ENCODE data around the gene TTC33. TPM values are rescaled to one million over a fixed set of nuclear protein-coding genes. Genes with fewer than 3 reads are reported as not detected.

The TTC33 gene
- total RNA-seq, 4 donors from 2014 or later, result 5.0 to 12.6 (median 7.0) TPM

DNA sequence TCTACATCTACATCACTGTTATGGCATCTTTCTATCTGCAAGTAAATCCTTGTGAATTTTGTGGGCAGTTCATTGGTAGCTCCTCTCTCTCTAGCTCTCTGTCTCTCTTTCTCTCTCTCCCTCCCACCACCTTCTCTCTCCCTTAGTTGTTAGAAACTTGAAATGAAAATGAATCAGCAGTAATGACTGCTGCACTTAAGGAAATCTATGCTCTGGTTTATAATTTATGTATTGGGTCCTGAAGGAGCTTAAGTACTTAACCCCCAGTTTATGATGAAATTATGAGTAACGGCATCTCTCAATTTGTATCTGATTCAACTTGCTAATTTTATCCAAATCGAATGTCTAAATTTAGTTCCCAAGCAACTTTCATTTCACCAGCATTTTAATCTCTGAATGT, 128.1 kb downstream of the TTC33 start:
- Histone ChIP-seq H3K4me1 (no peaks in the 10 kb centered on the region), H3K36me3 (no peaks in the 10 kb centered on the region), H3K27me3 (no peaks in the 10 kb centered on the region), H3K4me3 (no peak overlapping the region), H3K27ac (no peak overlapping the region), H3K9me3 (no peaks in the 10 kb centered on the region)
- intact Hi-C loops (cut with DNase I), result no loop called here
- no peak for TF ChIP-seq POLR2A (IDR thresholded peaks at IDR 0.05)
- TF ChIP-seq, protein P1, sequence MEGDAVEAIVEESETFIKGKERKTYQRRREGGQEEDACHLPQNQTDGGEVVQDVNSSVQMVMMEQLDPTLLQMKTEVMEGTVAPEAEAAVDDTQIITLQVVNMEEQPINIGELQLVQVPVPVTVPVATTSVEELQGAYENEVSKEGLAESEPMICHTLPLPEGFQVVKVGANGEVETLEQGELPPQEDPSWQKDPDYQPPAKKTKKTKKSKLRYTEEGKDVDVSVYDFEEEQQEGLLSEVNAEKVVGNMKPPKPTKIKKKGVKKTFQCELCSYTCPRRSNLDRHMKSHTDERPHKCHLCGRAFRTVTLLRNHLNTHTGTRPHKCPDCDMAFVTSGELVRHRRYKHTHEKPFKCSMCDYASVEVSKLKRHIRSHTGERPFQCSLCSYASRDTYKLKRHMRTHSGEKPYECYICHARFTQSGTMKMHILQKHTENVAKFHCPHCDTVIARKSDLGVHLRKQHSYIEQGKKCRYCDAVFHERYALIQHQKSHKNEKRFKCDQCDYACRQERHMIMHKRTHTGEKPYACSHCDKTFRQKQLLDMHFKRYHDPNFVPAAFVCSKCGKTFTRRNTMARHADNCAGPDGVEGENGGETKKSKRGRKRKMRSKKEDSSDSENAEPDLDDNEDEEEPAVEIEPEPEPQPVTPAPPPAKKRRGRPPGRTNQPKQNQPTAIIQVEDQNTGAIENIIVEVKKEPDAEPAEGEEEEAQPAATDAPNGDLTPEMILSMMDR (IDR thresholded peaks at IDR 0.05), result no peak
- DNase-seq, result no peak
- WGBS, 2 donors, result 50% methylated on average over 2 of the region's 2 CpGs

DNA sequence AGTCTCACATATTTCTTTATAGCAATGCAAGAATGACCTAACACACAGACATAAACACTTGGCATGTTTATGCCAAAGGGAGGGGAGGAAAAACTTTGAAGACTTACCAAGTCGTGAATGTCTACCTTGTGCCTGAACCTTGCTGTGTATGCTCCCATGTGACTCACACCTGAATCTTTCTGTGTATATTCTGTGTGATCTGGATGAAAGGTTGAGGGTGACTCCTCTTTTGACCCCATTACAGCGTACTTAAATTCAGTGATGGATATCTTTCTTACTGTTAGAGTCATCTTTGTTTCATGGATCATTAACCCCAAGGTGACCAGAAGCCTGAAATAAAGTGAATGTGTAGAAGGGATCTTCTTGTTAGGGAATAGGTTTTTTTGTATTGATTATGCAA, 129.0 kb downstream of the TTC33 start:
- WGBS, 2 donors, result 54 to 71% methylated on average over 2 of the region's 2 CpGs
- H3K27me3 ChIP-seq, result no peaks in the 10 kb centered on the region
- no peaks in the 10 kb centered on the region for H3K9me3 ChIP-seq
- no peak overlapping the region for H3K4me3 ChIP-seq
- no peaks in the 10 kb centered on the region for H3K36me3 ChIP-seq
- H3K4me1 ChIP-seq, result no peaks in the 10 kb centered on the region
- intact Hi-C loops (cut with DNase I), result no loop called here
- TF ChIP-seq, protein P1 (IDR thresholded peaks at IDR 0.05), result no peak
- no peak for TF ChIP-seq POLR2A (IDR thresholded peaks at IDR 0.05)
- H3K27ac ChIP-seq, result no peak overlapping the region
- no peak for DNase-seq

DNA sequence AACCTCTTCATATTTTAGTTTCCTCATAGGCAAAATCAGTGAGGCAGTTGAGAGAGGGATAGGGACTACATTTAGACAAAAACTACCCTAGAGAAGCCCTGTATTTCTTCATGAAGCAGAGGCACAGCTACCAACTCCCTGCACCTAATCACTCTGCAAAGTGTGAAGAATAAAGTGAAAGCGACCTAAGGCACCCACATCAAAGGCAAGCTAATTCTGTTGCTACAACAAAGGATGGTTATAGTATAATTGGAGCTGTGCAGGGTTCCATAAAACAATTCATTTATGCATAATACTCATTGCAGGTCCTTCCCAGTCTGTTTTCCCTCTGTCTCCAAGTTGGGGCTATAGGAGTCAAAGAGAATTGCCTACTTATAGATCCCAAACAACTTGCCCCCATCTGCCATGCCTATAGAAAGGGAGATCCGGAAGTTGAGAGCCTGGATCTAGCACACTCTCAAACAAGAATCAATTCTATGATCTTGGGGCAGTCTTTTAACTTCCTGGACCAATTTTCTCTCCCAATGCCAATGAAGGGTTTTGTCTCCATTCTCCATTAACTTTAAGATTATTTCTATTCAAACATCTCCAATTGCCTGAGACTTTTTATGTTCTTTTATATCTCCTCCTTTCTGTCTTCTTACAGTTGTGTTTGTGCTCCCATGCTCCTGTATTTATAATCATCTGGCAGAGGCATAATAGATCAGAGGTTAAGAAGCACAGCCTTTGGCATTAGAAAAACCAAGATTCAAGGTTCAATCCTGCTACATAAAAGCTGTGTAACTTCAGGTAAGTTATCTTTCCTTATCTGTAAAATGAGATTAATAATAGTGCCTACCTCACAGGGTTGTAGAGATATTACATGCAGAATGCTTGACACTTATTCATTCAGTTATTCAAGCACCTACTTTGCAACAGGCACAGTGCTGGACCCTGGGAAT, 132.0 kb downstream of the TTC33 start:
- H3K9me3 ChIP-seq, result no peaks in the 10 kb centered on the region
- H3K36me3 ChIP-seq, result no peaks in the 10 kb centered on the region
- H3K27me3 ChIP-seq, result no peaks in the 10 kb centered on the region
- intact Hi-C loops (cut with DNase I), result no loop called here
- 71 to 87% methylated on average over 2 of the region's 2 CpGs for WGBS, 2 donors
- H3K4me3 ChIP-seq, result no peak overlapping the region
- no peak overlapping the region for H3K27ac ChIP-seq
- H3K4me1 ChIP-seq, result no peaks in the 10 kb centered on the region
- DNase-seq, result no peak
- TF ChIP-seq, protein P1 (IDR thresholded peaks at IDR 0.05), result no peak
- TF ChIP-seq POLR2A (IDR thresholded peaks at IDR 0.05), result no peak

DNA sequence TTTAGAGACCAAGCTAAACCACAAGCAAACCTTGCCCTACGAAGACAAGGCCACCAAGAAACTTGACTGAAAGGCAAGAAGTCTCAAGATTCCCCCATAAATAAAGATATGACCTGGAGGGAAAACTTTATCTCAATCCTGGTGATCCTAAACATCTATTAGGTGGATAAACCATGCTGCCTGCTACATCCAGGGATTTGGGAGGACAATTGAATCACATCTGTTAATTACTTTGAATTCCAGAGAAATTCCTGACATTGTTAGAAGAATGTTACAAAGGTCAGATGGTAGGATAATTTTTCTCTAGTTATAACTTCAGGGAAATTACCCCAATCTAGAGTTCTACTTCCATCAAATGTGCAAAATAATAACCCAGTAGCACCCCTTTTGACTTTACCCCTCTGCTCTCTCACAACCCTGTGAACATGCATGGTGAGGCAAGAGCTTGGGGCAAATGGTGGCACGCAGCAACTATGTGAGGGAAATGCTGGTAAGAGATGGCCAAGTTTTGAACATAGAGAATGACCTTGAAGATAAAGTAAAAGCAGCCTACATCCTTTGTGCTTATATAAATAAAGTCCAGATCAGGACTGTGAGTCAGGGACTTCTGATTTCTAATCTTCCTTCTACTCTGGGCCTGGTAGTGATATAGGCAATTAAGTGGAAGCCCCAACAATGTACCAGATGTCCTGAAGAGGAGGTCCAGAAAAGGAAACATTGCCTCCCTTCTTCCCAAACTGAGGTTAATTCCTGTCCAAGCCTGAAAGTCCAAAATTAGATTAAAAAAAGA, 133.1 kb downstream of the TTC33 start:
- WGBS, 2 donors, result 82 to 91% methylated on average over 2 of the region's 2 CpGs
- intact Hi-C loops (cut with DNase I), result no loop called here
- Histone ChIP-seq H3K9me3 (no peaks in the 10 kb centered on the region), H3K27me3 (no peaks in the 10 kb centered on the region), H3K27ac (no peak overlapping the region), H3K36me3 (no peaks in the 10 kb centered on the region), H3K4me3 (no peak overlapping the region), H3K4me1 (no peaks in the 10 kb centered on the region)
- TF ChIP-seq, protein P1 (IDR thresholded peaks at IDR 0.05), result no peak
- TF ChIP-seq POLR2A (IDR thresholded peaks at IDR 0.05), result no peak
- no peak for DNase-seq

DNA sequence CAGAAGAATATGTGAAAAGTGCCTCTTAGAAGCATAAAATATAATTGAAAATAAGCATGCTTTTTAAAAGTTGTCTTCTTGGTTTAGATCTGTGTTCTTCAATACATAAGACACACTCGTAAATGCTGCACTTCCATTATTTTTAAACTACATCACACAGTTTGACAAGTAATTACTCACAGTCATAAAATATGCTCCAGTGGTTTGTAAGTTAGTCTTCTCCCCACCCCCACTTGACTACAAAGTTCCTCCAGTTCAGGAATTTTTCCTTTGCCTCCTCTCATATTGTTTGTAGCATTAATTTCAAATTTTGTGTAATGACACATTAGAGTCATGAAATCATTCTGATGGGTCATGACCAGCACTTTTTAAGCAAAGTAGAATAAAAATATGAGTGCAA, 136.3 kb downstream of the TTC33 start:
- no peak overlapping the region for H3K27ac ChIP-seq
- H3K36me3 ChIP-seq, result no peaks in the 10 kb centered on the region
- no peaks in the 10 kb centered on the region for H3K27me3 ChIP-seq
- intact Hi-C loops (cut with DNase I), result no loop called here
- TF ChIP-seq, protein P1 (IDR thresholded peaks at IDR 0.05), result no peak
- no peak for TF ChIP-seq POLR2A (IDR thresholded peaks at IDR 0.05)
- no peaks in the 10 kb centered on the region for H3K9me3 ChIP-seq
- no peaks in the 10 kb centered on the region for H3K4me1 ChIP-seq
- WGBS, 2 donors, result 75 to 83% methylated on average over 1 of the region's 1 CpG
- no peak overlapping the region for H3K4me3 ChIP-seq
- DNase-seq, result no peak
